IPS-18a (cell line): ENCODE measurements around the gene COL26A1.

Source experiments
- H3K27ac ChIP-seq: one replicate; pipeline ENCODE4 v1.5.1; 2013; ENCODE audit warnings: low read length
- H3K27me3 ChIP-seq: one replicate; pipeline ENCODE4 v1.6.1; 2013; ENCODE audit warnings: mild to moderate bottlenecking, low read length; ENCODE audit not compliant: control insufficient read depth, insufficient read depth
- H3K36me3 ChIP-seq: one replicate; pipeline ENCODE4 v1.6.1; 2013; ENCODE audit warnings: low read depth, low read length; ENCODE audit not compliant: control insufficient read depth
- H3K4me1 ChIP-seq: one replicate; pipeline ENCODE4 v1.6.1; 2013; ENCODE audit warnings: low read depth, low read length; ENCODE audit not compliant: control insufficient read depth
- H3K4me3 ChIP-seq: one replicate; pipeline ENCODE4 v1.5.1; 2013; ENCODE audit warnings: low read length
- H3K9ac ChIP-seq: one replicate; pipeline ENCODE4 v1.6.1; 2013; ENCODE audit warnings: mild to moderate bottlenecking, low read length, moderate library complexity
- H3K9me3 ChIP-seq: one replicate; pipeline ENCODE4 v1.6.1; 2013; ENCODE audit warnings: low read depth, low read length; ENCODE audit not compliant: control insufficient read depth

Gene COL26A1

GRCh38 chr7:101534015-101534803 lies 171.5 kb downstream of the COL26A1 start:
- H3K4me3 ChIP-seq: no peak overlapping the region
- H3K27me3 ChIP-seq: no peaks in the 10 kb centered on the region
- no peak overlapping the region for H3K9ac ChIP-seq

GRCh38 chr7:101534873-101535272 lies 172.2 kb downstream of the COL26A1 start:
- no peaks in the 10 kb centered on the region for H3K27me3 ChIP-seq
- H3K4me3 ChIP-seq: no peak overlapping the region
- H3K4me1 ChIP-seq: no peaks in the 10 kb centered on the region
- H3K9ac ChIP-seq: no peak overlapping the region
- H3K36me3 ChIP-seq: no peaks in the 10 kb centered on the region
- no peak overlapping the region for H3K27ac ChIP-seq
- H3K9me3 ChIP-seq: no peaks in the 10 kb centered on the region

More at GRCh38 chr7:101534015-101534803, 171.5 kb downstream of the COL26A1 start:
- H3K9me3 ChIP-seq: no peaks in the 10 kb centered on the region
- no peaks in the 10 kb centered on the region for H3K4me1 ChIP-seq
- no peaks in the 10 kb centered on the region for H3K36me3 ChIP-seq
- no peak overlapping the region for H3K27ac ChIP-seq

GRCh38 chr7:101535351-101535751 lies 172.7 kb downstream of the COL26A1 start:
- Histone ChIP-seq H3K4me1 (no peaks in the 10 kb centered on the region), H3K27ac (no peak overlapping the region), H3K4me3 (no peak overlapping the region), H3K9me3 (no peaks in the 10 kb centered on the region), H3K36me3 (no peaks in the 10 kb centered on the region), H3K27me3 (no peaks in the 10 kb centered on the region), H3K9ac (no peak overlapping the region)

- Histone ChIP-seq H3K4me1 (no peaks in the 10 kb centered on the region), H3K27me3 (no peaks in the 10 kb centered on the region), H3K9ac (no peak overlapping the region), H3K27ac (no peak overlapping the region), H3K36me3 (no peaks in the 10 kb centered on the region), H3K9me3 (no peaks in the 10 kb centered on the region), H3K4me3 (no peak overlapping the region)
These were observed 173.6 kb downstream of the COL26A1 start for GRCh38 chr7:101536232-101536631.

- Histone ChIP-seq H3K4me3 (no peak overlapping the region), H3K9me3 (no peaks in the 10 kb centered on the region)
These were observed 174.0 kb downstream of the COL26A1 start for GRCh38 chr7:101536668-101537067.

GRCh38 chr7:101537205-101537604 lies 174.5 kb downstream of the COL26A1 start:
- no peaks in the 10 kb centered on the region for H3K9me3 ChIP-seq

More at GRCh38 chr7:101536668-101537067, 174.0 kb downstream of the COL26A1 start:
- no peak overlapping the region for H3K27ac ChIP-seq
- H3K9ac ChIP-seq: no peak overlapping the region
- no peaks in the 10 kb centered on the region for H3K36me3 ChIP-seq
- H3K27me3 ChIP-seq: no peaks in the 10 kb centered on the region
- H3K4me1 ChIP-seq: no peaks in the 10 kb centered on the region

GRCh38 chr7:101537935-101538595 lies 175.4 kb downstream of the COL26A1 start:
- no peaks in the 10 kb centered on the region for H3K27me3 ChIP-seq
- H3K36me3 ChIP-seq: no peaks in the 10 kb centered on the region
- no peak overlapping the region for H3K27ac ChIP-seq

More at GRCh38 chr7:101537205-101537604, 174.5 kb downstream of the COL26A1 start:
- Histone ChIP-seq H3K36me3 (no peaks in the 10 kb centered on the region), H3K4me3 (no peak overlapping the region), H3K27ac (no peak overlapping the region), H3K4me1 (no peaks in the 10 kb centered on the region), H3K27me3 (no peaks in the 10 kb centered on the region), H3K9ac (no peak overlapping the region)

GRCh38 chr7:101538596-101539459 lies 176.2 kb downstream of the COL26A1 start:
- Histone ChIP-seq H3K4me3 (no peak overlapping the region), H3K27me3 (no peaks in the 10 kb centered on the region), H3K27ac (no peak overlapping the region), H3K9ac (no peak overlapping the region), H3K9me3 (no peaks in the 10 kb centered on the region), H3K36me3 (no peaks in the 10 kb centered on the region), H3K4me1 (no peaks in the 10 kb centered on the region)

More at GRCh38 chr7:101537935-101538595, 175.4 kb downstream of the COL26A1 start:
- H3K4me1 ChIP-seq: no peaks in the 10 kb centered on the region
- H3K9me3 ChIP-seq: no peaks in the 10 kb centered on the region
- no peak overlapping the region for H3K9ac ChIP-seq
- H3K4me3 ChIP-seq: no peak overlapping the region

- Histone ChIP-seq H3K9ac (no peak overlapping the region), H3K9me3 (no peaks in the 10 kb centered on the region), H3K4me3 (no peak overlapping the region), H3K27ac (no peak overlapping the region), H3K4me1 (no peaks in the 10 kb centered on the region), H3K36me3 (no peaks in the 10 kb centered on the region), H3K27me3 (no peaks in the 10 kb centered on the region)
These were observed 177.1 kb downstream of the COL26A1 start for GRCh38 chr7:101539784-101540183.

- Histone ChIP-seq H3K9me3 (no peaks in the 10 kb centered on the region), H3K36me3 (peaks cover 6% of the 10 kb centered on the region), H3K4me1 (no peaks in the 10 kb centered on the region), H3K4me3 (no peak overlapping the region), H3K9ac (no peak overlapping the region), H3K27ac (no peak overlapping the region), H3K27me3 (no peaks in the 10 kb centered on the region)
These were observed 180.0 kb downstream of the COL26A1 start for GRCh38 chr7:101542527-101543241.
